ENCODE data around the gene NCKAP1. TPM values are rescaled to one million over a fixed set of nuclear protein-coding genes. Genes with fewer than 3 reads are reported as not detected.
A peak's percentile ranks its signal among the peaks of the same experiment; 100 is the strongest.

Gene NCKAP1
- total and polyA plus RNA-seq, 10 of the 15 experiments (the other 5 are each of a cell fraction or from before 2014, with no cell fraction given) = 0.11 to 1.5 (median 0.52) TPM

DNA sequence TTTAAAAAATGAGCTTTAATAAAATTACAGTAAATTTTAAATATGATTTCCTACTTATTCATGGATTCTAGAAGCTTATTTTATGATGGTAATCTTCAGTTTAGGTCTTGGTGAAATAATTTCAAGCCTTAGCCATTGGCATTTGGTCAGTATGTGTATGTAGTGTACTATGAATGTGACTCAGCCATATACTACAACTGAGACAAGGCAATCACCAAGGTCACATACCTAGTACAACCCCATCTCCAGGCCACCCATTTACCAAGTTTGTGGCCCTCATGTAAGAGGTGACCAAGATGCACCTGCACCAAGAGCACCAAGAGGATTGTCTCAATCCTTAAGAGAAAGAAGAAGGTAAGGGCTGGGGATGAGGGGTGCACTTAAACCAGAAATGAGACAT lies 117.0 kb downstream of the NCKAP1 start:
- no peak overlapping the region for H3K4me2 ChIP-seq (ENCODE audit: control insufficient read depth, insufficient read depth)
- in situ Hi-C loops (cut with MboI) (no loop called here), intact Hi-C loops (cut with micrococcal nuclease; ENCODE audit: unreplicated experiment) (no loop called here)
- no peak overlapping the region for H2AFZ ChIP-seq (ENCODE audit: control insufficient read depth, low read depth, low read length)
- DNase-seq (ENCODE audit: low read depth, low spot score) = no peak
- H4K20me1 ChIP-seq (ENCODE audit: control insufficient read depth, insufficient read depth) = no peaks in the 10 kb centered on the region
- ChIA-PET RAD21 (ENCODE audit: unreplicated experiment) (no interaction called here), POLR2A (no interaction called here), CTCF (no interaction called here), SMC1A (ENCODE audit: uncharacterized antibody, unreplicated experiment) (no interaction called here)
- H3K27me3 ChIP-seq (replicated peaks in 1 of 2; ENCODE audit: control insufficient read depth in 2 of 2, insufficient read depth in 2 of 2, low read length in 1 of 2) = no peaks in the 10 kb centered on the region
- 0 out of 2 replicates have a peak overlapping the region, but pooled peaks have one; percentile 6 for H3K27ac ChIP-seq (ENCODE audit: control insufficient read depth, insufficient read depth)
- no peak overlapping the region for H3K9ac ChIP-seq (ENCODE audit: control insufficient read depth, insufficient read depth, low read length)
- H3K4me1 ChIP-seq (ENCODE audit: control insufficient read depth, insufficient read depth, low read length) = no peaks in the 10 kb centered on the region
- TF ChIP-seq RBBP5 (conservative IDR thresholded peaks at IDR 0.05) (no peak), MEF2B (IDR thresholded peaks at IDR 0.05; ENCODE audit: partially characterized antibody, poor library complexity, severe bottlenecking) (no peak), YBX1 (IDR thresholded peaks at IDR 0.05) (no peak), MYC (IDR thresholded peaks at IDR 0.05; ENCODE audit: insufficient read depth, insufficient read length, insufficient replicate concordance, low read length, severe bottlenecking) (no peak), CEBPB (IDR thresholded peaks at IDR 0.05; ENCODE audit: borderline replicate concordance in 1 of 2, low read depth in 2 of 2, low read length in 2 of 2) (no peak), LARP7 (IDR thresholded peaks at IDR 0.05) (no peak)
- TF ChIP-seq, protein P1, sequence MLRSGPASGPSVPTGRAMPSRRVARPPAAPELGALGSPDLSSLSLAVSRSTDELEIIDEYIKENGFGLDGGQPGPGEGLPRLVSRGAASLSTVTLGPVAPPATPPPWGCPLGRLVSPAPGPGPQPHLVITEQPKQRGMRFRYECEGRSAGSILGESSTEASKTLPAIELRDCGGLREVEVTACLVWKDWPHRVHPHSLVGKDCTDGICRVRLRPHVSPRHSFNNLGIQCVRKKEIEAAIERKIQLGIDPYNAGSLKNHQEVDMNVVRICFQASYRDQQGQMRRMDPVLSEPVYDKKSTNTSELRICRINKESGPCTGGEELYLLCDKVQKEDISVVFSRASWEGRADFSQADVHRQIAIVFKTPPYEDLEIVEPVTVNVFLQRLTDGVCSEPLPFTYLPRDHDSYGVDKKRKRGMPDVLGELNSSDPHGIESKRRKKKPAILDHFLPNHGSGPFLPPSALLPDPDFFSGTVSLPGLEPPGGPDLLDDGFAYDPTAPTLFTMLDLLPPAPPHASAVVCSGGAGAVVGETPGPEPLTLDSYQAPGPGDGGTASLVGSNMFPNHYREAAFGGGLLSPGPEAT (IDR thresholded peaks at IDR 0.05; ENCODE audit: low read depth) = no peak
- no peak for FAIRE-seq
- no peak overlapping the region for H3K4me3 ChIP-seq
- BruUV-seq (replicated peaks) = no TSS peak
- peak; percentile 72 for ATAC-seq
- no peaks in the 10 kb centered on the region for H3K9me3 ChIP-seq (replicated peaks; ENCODE audit: control insufficient read depth, insufficient read depth, low read length)
- H3K36me3 ChIP-seq (ENCODE audit: control insufficient read depth in 2 of 2, insufficient read depth in 2 of 2, low read length in 1 of 2) = no peaks in the 10 kb centered on the region; a peak in 1 of 4 replicates
- H3K79me2 ChIP-seq (ENCODE audit: control insufficient read depth, insufficient read depth, low read length) = no peaks in the 10 kb centered on the region

DNA sequence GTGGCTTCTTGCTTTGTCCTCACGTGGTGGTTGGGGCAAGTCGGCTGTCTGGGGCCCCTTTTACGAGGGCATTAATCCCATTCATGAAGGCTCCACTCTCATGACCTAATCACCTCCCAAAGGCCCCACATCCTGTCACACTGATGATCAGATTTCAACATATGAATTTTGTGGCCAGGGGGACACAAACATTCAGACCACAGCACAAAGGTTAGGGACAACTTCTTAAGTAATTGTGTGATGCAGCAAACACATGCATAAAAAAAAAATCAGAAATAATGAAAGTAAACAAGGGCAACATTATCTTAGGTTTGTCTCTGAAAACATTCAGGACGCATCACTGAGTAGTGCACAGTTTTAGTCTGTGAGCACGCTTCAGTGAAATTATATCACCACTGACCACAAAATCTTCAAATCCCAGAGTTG lies 117.6 kb downstream of the NCKAP1 start:
- H3K9me3 ChIP-seq (replicated peaks; ENCODE audit: control insufficient read depth, insufficient read depth, low read length) = no peaks in the 10 kb centered on the region
- 32% methylated on average over 5 of the region's 5 CpGs for WGBS (ENCODE audit: insufficient coverage, insufficient replicate concordance, low lambda C conversion rate, missing lambda C conversion rate)
- no peak overlapping the region for H2AFZ ChIP-seq (ENCODE audit: control insufficient read depth, low read depth, low read length)
- in situ Hi-C loops (cut with MboI) = no loop called here
- no peak for DNase-seq (ENCODE audit: low read depth, low spot score)
- ChIA-PET RAD21 (ENCODE audit: unreplicated experiment) (no interaction called here), POLR2A (no interaction called here), CTCF (no interaction called here), SMC1A (ENCODE audit: uncharacterized antibody, unreplicated experiment) (no interaction called here)
- H3K36me3 ChIP-seq (ENCODE audit: control insufficient read depth in 2 of 2, insufficient read depth in 2 of 2, low read length in 1 of 2) = no peaks in the 10 kb centered on the region
- H3K9ac ChIP-seq (ENCODE audit: control insufficient read depth, insufficient read depth, low read length) = no peak overlapping the region
- FAIRE-seq = no peak
- ATAC-seq = peak; percentile 87
- no peak overlapping the region; the same call in 1 of the 2 replicates for H3K4me2 ChIP-seq (ENCODE audit: control insufficient read depth, insufficient read depth)
- intact Hi-C loops (cut with micrococcal nuclease; ENCODE audit: unreplicated experiment) = no loop called here
- H3K4me3 ChIP-seq = no peak overlapping the region
- H3K4me1 ChIP-seq (ENCODE audit: control insufficient read depth, insufficient read depth, low read length) = no peaks in the 10 kb centered on the region
- H3K27me3 ChIP-seq (replicated peaks in 1 of 2; ENCODE audit: control insufficient read depth in 2 of 2, insufficient read depth in 2 of 2, low read length in 1 of 2) = no peaks in the 10 kb centered on the region
- 0 out of 2 replicates have a peak overlapping the region, but pooled peaks have one; percentile 6 for H3K27ac ChIP-seq (ENCODE audit: control insufficient read depth, insufficient read depth)
- no peaks in the 10 kb centered on the region for H4K20me1 ChIP-seq (ENCODE audit: control insufficient read depth, insufficient read depth)
- H3K79me2 ChIP-seq (ENCODE audit: control insufficient read depth, insufficient read depth, low read length) = no peaks in the 10 kb centered on the region
- BruUV-seq (replicated peaks) = no TSS peak
- TF ChIP-seq NFIC (IDR thresholded peaks at IDR 0.05; ENCODE audit: low read depth, low read length) (peak; percentile 56; the same call in 1 of the 2 replicates), MYB (IDR thresholded peaks at IDR 0.05; ENCODE audit: borderline replicate concordance, low read depth, low read length) (no peak), RAD21 (IDR thresholded peaks at IDR 0.05; ENCODE audit: insufficient read depth, low read depth, low read length) (no peak), JUNB (IDR thresholded peaks at IDR 0.05) (peak; percentile 69), MEF2A (IDR thresholded peaks at IDR 0.05; ENCODE audit: insufficient read depth, low read depth, low read length) (0 out of 2 replicates have a peak, but pooled peaks have one; percentile 12), STAT1 (conservative IDR thresholded peaks at IDR 0.05) (no peak), BHLHE40 (IDR thresholded peaks at IDR 0.05; ENCODE audit: borderline replicate concordance in 1 of 2, low read depth in 2 of 2, low read length in 1 of 2) (0 out of 4 replicates have a peak, but pooled peaks of 1 of the 2 experiments have one; percentile 9), RUNX3 (IDR thresholded peaks at IDR 0.05; ENCODE audit: low read length) (peak; percentile 85), RAD51 (IDR thresholded peaks at IDR 0.05) (no peak)
- TF ChIP-seq, protein P2, sequence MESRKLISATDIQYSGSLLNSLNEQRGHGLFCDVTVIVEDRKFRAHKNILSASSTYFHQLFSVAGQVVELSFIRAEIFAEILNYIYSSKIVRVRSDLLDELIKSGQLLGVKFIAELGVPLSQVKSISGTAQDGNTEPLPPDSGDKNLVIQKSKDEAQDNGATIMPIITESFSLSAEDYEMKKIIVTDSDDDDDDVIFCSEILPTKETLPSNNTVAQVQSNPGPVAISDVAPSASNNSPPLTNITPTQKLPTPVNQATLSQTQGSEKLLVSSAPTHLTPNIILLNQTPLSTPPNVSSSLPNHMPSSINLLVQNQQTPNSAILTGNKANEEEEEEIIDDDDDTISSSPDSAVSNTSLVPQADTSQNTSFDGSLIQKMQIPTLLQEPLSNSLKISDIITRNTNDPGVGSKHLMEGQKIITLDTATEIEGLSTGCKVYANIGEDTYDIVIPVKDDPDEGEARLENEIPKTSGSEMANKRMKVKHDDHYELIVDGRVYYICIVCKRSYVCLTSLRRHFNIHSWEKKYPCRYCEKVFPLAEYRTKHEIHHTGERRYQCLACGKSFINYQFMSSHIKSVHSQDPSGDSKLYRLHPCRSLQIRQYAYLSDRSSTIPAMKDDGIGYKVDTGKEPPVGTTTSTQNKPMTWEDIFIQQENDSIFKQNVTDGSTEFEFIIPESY (IDR thresholded peaks at IDR 0.05) = no peak
